HepG2 (cell line): ENCODE measurements around the gene HCN4. TPM values are rescaled to one million over a fixed set of nuclear protein-coding genes. Genes with fewer than 3 reads are reported as not detected.
A peak's percentile ranks its signal among the peaks of the same experiment; 100 is the strongest.

Source experiments
- HMGXB4 ChIP-seq, 2 experiments: sonication (generic) in 1 of 2; formaldehyde crosslinking in 1 of 2; IDR thresholded peaks; 2 replicates each; pipeline versions ENCODE4 v1.4.0 to v1.6.1; 2018 to 2020; ENCODE audit warnings: missing genetic modification reagents in 2 of 2, borderline replicate concordance in 1 of 2, low read depth in 1 of 2, mild to moderate bottlenecking in 1 of 2, missing biosample characterization in 1 of 2
- NFIC ChIP-seq: IDR thresholded peaks from 2 replicates; pipeline ENCODE4 v1.6.1; 2012; ENCODE audit warnings: mild to moderate bottlenecking, low read length, inconsistent platforms
- NFKB2 ChIP-seq: sonication (generic); formaldehyde crosslinking; IDR thresholded peaks from 2 replicates; pipeline ENCODE4 v1.4.0; 2020; ENCODE audit warnings: missing genetic modification reagents, borderline replicate concordance
- SALL1 ChIP-seq: sonication (generic); formaldehyde crosslinking; IDR thresholded peaks from 2 replicates; pipeline ENCODE4 v1.8.0; 2022; ENCODE audit warnings: mild to moderate bottlenecking, missing genetic modification reagents
- THAP7 ChIP-seq: sonication (generic); formaldehyde crosslinking; IDR thresholded peaks from 2 replicates; pipeline ENCODE4 v1.8.1; 2023; ENCODE audit warnings: mild to moderate bottlenecking, missing genetic modification reagents
- ZNF33B ChIP-seq: sonication (generic); formaldehyde crosslinking; IDR thresholded peaks from 2 replicates; pipeline ENCODE4 v1.5.1; 2020; ENCODE audit warnings: mild to moderate bottlenecking, missing genetic modification reagents
- ZNF670 ChIP-seq: sonication (generic); formaldehyde crosslinking; IDR thresholded peaks from 2 replicates; pipeline ENCODE4 v1.8.0; 2022; ENCODE audit warnings: mild to moderate bottlenecking, missing genetic modification reagents, borderline replicate concordance
- ZNF687 ChIP-seq: sonication (generic); formaldehyde crosslinking; IDR thresholded peaks from 2 replicates; pipeline ENCODE4 v1.5.1; 2020; ENCODE audit warnings: mild to moderate bottlenecking, missing genetic modification reagents, moderate library complexity
- polyA plus RNA-seq, 8 experiments: library from polyadenylated mRNA; depleted of rRNA in 3 of 8; stranded (reverse) in 7 of 8; unstranded in 1 of 8; fragments of >200 nt; fragmentation: Illumina TruSeq in 4 of 8; extraction: Trizol in 4 of 8; gene quantifications; 2 replicates each; pipeline versions ENCODE4 v1.2.1 to v1.2.3, GENCODE V29; 2011 to 2016; ENCODE audit warnings: low read depth in 4 of 8, missing spikeins in 1 of 8, mixed read lengths in 1 of 8; ENCODE audit not compliant: insufficient read depth in 1 of 8
- total RNA-seq, 5 experiments: library from RNA; depleted of rRNA; stranded (reverse); fragments of >200 nt; fragmentation: Illumina TruSeq; extraction: Trizol; gene quantifications; 2 replicates each; pipeline ENCODE4 v1.2.3, GENCODE V29; 2016; ENCODE audit warnings: low read depth in 1 of 5
- TF ChIP-seq, protein P1 (sequence below): sonication (generic); formaldehyde crosslinking; IDR thresholded peaks from 2 replicates; pipeline ENCODE4 v1.4.0; 2020; ENCODE audit warnings: missing genetic modification reagents
- TF ChIP-seq, protein P2 (sequence below): sonication (generic); formaldehyde crosslinking; conservative IDR thresholded peaks from 2 replicates; pipeline ENCODE4 v1.4.0; 2020; ENCODE audit warnings: mild to moderate bottlenecking, missing genetic modification reagents, moderate library complexity
- TF ChIP-seq, protein P3 (sequence below): sonication (generic); formaldehyde crosslinking; IDR thresholded peaks from 2 replicates; pipeline ENCODE4 v1.8.1; 2023; ENCODE audit warnings: mild to moderate bottlenecking, inconsistent platforms, moderate library complexity, missing genetic modification reagents, borderline replicate concordance

The HCN4 gene
- total and polyA plus RNA-seq, 2 of the 13 experiments (the other 11 are each of a cell fraction or from before 2014, with no cell fraction given), result not detected

- TF ChIP-seq, protein P1, sequence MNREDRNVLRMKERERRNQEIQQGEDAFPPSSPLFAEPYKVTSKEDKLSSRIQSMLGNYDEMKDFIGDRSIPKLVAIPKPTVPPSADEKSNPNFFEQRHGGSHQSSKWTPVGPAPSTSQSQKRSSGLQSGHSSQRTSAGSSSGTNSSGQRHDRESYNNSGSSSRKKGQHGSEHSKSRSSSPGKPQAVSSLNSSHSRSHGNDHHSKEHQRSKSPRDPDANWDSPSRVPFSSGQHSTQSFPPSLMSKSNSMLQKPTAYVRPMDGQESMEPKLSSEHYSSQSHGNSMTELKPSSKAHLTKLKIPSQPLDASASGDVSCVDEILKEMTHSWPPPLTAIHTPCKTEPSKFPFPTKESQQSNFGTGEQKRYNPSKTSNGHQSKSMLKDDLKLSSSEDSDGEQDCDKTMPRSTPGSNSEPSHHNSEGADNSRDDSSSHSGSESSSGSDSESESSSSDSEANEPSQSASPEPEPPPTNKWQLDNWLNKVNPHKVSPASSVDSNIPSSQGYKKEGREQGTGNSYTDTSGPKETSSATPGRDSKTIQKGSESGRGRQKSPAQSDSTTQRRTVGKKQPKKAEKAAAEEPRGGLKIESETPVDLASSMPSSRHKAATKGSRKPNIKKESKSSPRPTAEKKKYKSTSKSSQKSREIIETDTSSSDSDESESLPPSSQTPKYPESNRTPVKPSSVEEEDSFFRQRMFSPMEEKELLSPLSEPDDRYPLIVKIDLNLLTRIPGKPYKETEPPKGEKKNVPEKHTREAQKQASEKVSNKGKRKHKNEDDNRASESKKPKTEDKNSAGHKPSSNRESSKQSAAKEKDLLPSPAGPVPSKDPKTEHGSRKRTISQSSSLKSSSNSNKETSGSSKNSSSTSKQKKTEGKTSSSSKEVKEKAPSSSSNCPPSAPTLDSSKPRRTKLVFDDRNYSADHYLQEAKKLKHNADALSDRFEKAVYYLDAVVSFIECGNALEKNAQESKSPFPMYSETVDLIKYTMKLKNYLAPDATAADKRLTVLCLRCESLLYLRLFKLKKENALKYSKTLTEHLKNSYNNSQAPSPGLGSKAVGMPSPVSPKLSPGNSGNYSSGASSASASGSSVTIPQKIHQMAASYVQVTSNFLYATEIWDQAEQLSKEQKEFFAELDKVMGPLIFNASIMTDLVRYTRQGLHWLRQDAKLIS (CRISPR knock-in tag), result no peak
- TF ChIP-seq THAP7 (no peak), SALL1 (CRISPR knock-in tag) (peak; percentile 89), ZNF33B (no peak), ZNF687 (peak; percentile 23; the same call in 1 of the 2 replicates), ZNF670 (no peak), NFIC (no peak), HMGXB4 (CRISPR knock-in tag; IDR thresholded peaks at IDR 0.05; ENCODE audit: borderline replicate concordance in 1 of 2, low read depth in 1 of 2) (no peak), NFKB2 (CRISPR knock-in tag) (peak; percentile 93; the same call in 1 of the 2 replicates)
- TF ChIP-seq, protein P2, sequence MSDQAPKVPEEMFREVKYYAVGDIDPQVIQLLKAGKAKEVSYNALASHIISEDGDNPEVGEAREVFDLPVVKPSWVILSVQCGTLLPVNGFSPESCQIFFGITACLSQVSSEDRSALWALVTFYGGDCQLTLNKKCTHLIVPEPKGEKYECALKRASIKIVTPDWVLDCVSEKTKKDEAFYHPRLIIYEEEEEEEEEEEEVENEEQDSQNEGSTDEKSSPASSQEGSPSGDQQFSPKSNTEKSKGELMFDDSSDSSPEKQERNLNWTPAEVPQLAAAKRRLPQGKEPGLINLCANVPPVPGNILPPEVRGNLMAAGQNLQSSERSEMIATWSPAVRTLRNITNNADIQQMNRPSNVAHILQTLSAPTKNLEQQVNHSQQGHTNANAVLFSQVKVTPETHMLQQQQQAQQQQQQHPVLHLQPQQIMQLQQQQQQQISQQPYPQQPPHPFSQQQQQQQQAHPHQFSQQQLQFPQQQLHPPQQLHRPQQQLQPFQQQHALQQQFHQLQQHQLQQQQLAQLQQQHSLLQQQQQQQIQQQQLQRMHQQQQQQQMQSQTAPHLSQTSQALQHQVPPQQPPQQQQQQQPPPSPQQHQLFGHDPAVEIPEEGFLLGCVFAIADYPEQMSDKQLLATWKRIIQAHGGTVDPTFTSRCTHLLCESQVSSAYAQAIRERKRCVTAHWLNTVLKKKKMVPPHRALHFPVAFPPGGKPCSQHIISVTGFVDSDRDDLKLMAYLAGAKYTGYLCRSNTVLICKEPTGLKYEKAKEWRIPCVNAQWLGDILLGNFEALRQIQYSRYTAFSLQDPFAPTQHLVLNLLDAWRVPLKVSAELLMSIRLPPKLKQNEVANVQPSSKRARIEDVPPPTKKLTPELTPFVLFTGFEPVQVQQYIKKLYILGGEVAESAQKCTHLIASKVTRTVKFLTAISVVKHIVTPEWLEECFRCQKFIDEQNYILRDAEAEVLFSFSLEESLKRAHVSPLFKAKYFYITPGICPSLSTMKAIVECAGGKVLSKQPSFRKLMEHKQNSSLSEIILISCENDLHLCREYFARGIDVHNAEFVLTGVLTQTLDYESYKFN (CRISPR knock-in tag), result no peak
- TF ChIP-seq, protein P3, sequence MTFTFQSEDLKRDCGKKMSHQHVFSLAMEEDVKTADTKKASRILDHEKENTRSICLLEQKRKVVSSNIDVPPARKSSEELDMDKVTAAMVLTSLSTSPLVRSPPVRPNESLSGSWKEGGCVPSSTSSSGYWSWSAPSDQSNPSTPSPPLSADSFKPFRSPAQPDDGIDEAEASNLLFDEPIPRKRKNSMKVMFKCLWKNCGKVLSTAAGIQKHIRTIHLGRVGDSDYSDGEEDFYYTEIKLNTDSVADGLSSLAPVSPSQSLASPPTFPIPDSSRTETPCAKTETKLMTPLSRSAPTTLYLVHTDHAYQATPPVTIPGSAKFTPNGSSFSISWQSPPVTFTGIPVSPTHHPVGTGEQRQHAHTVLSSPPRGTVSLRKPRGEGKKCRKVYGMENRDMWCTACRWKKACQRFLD (CRISPR knock-in tag), result no peak
These were observed 21.9 kb downstream of the HCN4 start (continued) for GRCh38 chr15:73346735-73347312.
